IMR-90 (cell line): ENCODE data around the gene KIAA0232. TPM values are rescaled to one million over a fixed set of nuclear protein-coding genes. Genes with fewer than 3 reads are reported as not detected.

Source experiments
- ATAC-seq: fragments of 200-7000 bp; cut with Tn5 transposase; 2 replicates; pipeline ENCODE4 v1.9.1; 2020; ENCODE audit warnings: low read depth, mild to moderate bottlenecking, moderate library complexity
- BruUV-seq: library from RNA; stranded (reverse); fragments of 400-500 nt; replicated peaks from 2 replicates; lab custom pipeline; 2021; lab: Mats Ljungman, UMichigan
- CTCF ChIA-PET: fragments of 300-600 bp; formaldehyde crosslinking; extraction: SDS; loops from one replicate; lab custom pipeline; 2021; ENCODE audit warnings: antibody characterized with exemption; lab: Yijun Ruan, JAX
- POLR2A ChIA-PET: fragments of 300-600 bp; sonication (Branson Sonifier 250); formaldehyde crosslinking; loops from one replicate; lab custom pipeline; 2022; ENCODE audit warnings: antibody characterized with exemption; ENCODE audit not compliant: unreplicated experiment; lab: Charles Lee
- DNase-seq: peaks from one replicate; pipeline ENCODE4 v3.0.0; 2013
- H2AFZ ChIP-seq: replicated peaks from 2 replicates; pipeline ENCODE3; 2013; ENCODE audit warnings: low read length, mild to moderate bottlenecking; ENCODE audit not compliant: poor library complexity
- H2AK5ac ChIP-seq: 2 replicates; pipeline ENCODE4 v1.6.1; 2013; ENCODE audit warnings: low read depth, low read length, inconsistent platforms
- H2AK9ac ChIP-seq: replicated peaks from 2 replicates; pipeline ENCODE3; 2013; ENCODE audit warnings: mild to moderate bottlenecking, low read depth, low read length, moderate library complexity; ENCODE audit not compliant: poor library complexity
- H2BK120ac ChIP-seq: 2 replicates; pipeline ENCODE4 v1.6.1; 2013; ENCODE audit warnings: low read depth, low read length, inconsistent platforms
- H2BK15ac ChIP-seq: 3 replicates; pipeline ENCODE4 v1.6.1; 2013; ENCODE audit warnings: low read depth, low read length, inconsistent platforms
- H2BK20ac ChIP-seq: 2 replicates; pipeline ENCODE4 v1.6.1; 2013; ENCODE audit warnings: low read depth, mild to moderate bottlenecking, inconsistent platforms, low read length, moderate library complexity
- H2BK5ac ChIP-seq: 2 replicates; pipeline ENCODE4 v1.6.1; 2013; ENCODE audit warnings: mild to moderate bottlenecking, low read depth, low read length, inconsistent platforms; ENCODE audit not compliant: poor library complexity, severe bottlenecking
- H3K14ac ChIP-seq: replicated peaks from 2 replicates; pipeline ENCODE4 v1.6.1; 2013; ENCODE audit warnings: low read depth, low read length, inconsistent platforms
- H3K18ac ChIP-seq: 2 replicates; pipeline ENCODE4 v1.6.1; 2013; ENCODE audit warnings: low read depth, low read length, control low read depth
- H3K23ac ChIP-seq: 2 replicates; pipeline ENCODE4 v1.6.1; 2013; ENCODE audit warnings: low read depth, low read length, inconsistent platforms
- H3K27ac ChIP-seq: 2 replicates; pipeline ENCODE4 v1.5.1; 2013; ENCODE audit warnings: mild to moderate bottlenecking, control low read depth, low read length; ENCODE audit not compliant: insufficient read depth
- H3K27me3 ChIP-seq: 2 replicates; pipeline ENCODE4 v1.6.1; 2013; ENCODE audit warnings: low read length; ENCODE audit not compliant: control insufficient read depth, insufficient read depth
- H3K36me3 ChIP-seq: 2 replicates; pipeline ENCODE4 v1.6.1; 2013; ENCODE audit warnings: low read length, mixed read lengths; ENCODE audit not compliant: control insufficient read depth, insufficient read depth
- H3K4ac ChIP-seq: 2 replicates; pipeline ENCODE4 v1.6.1; 2013; ENCODE audit warnings: low read depth, low read length, inconsistent platforms
- H3K4me1 ChIP-seq: 2 replicates; pipeline ENCODE4 v1.6.1; 2013; ENCODE audit warnings: low read length, mixed read lengths; ENCODE audit not compliant: control insufficient read depth, insufficient read depth
- H3K4me2 ChIP-seq: 2 replicates; pipeline ENCODE4 v1.6.1; 2013; ENCODE audit warnings: low read depth, mild to moderate bottlenecking, control low read depth, low read length, moderate library complexity
- H3K4me3 ChIP-seq: 2 replicates; pipeline ENCODE4 v1.5.1; 2013; ENCODE audit warnings: low read depth, mild to moderate bottlenecking, control low read depth, low read length, moderate library complexity; ENCODE audit not compliant: insufficient read depth
- H3K56ac ChIP-seq: 2 replicates; pipeline ENCODE4 v1.6.1; 2013; ENCODE audit warnings: low read length, inconsistent platforms; ENCODE audit not compliant: insufficient read depth; ENCODE audit errors: extremely low read depth
- H3K79me1 ChIP-seq, 2 experiments: 2 replicates each; pipeline ENCODE4 v1.6.1; 2013; ENCODE audit warnings: low read length in 2 of 2, inconsistent platforms in 1 of 2, low read depth in 1 of 2
- H3K9ac ChIP-seq: 2 replicates; pipeline ENCODE4 v1.6.1; 2013; ENCODE audit warnings: low read depth, low read length, control low read depth
- H3K9me1 ChIP-seq: 2 replicates; pipeline ENCODE4 v1.6.1; 2013; ENCODE audit warnings: low read length, inconsistent platforms; ENCODE audit not compliant: insufficient read depth
- H3K9me3 ChIP-seq: 2 replicates; pipeline ENCODE4 v1.6.1; 2013; ENCODE audit warnings: low read length; ENCODE audit not compliant: control insufficient read depth, insufficient read depth
- H4K20me1 ChIP-seq: 2 replicates; pipeline ENCODE4 v1.6.1; 2013; ENCODE audit warnings: low read length, inconsistent platforms; ENCODE audit not compliant: insufficient read depth
- H4K5ac ChIP-seq: 2 replicates; pipeline ENCODE4 v1.6.1; 2013; ENCODE audit warnings: mild to moderate bottlenecking, low read depth, low read length, control low read depth
- H4K8ac ChIP-seq, 2 experiments: 2 replicates each; pipeline ENCODE4 v1.6.1; 2013; ENCODE audit warnings: low read depth in 2 of 2, low read length in 2 of 2, control low read depth in 1 of 2, inconsistent platforms in 1 of 2
- H4K91ac ChIP-seq: 2 replicates; pipeline ENCODE4 v1.6.1; 2013; ENCODE audit warnings: low read depth, low read length, inconsistent platforms; ENCODE audit not compliant: insufficient read depth
- NFE2L2 ChIP-seq: fragments of 150-350 bp; IDR thresholded peaks from 2 replicates; pipeline ENCODE4 v1.6.1; 2016; ENCODE audit warnings: low read depth, mild to moderate bottlenecking, low read length
- POLR2A ChIP-seq: IDR thresholded peaks from 2 replicates; pipeline ENCODE4 v1.6.1; 2012; ENCODE audit warnings: mild to moderate bottlenecking, low read depth, low read length
- RFX5 ChIP-seq: IDR thresholded peaks from 2 replicates; pipeline ENCODE4 v1.8.0; 2012; ENCODE audit warnings: low read depth, mild to moderate bottlenecking, low read length, moderate library complexity
- SMC3 ChIP-seq: fragments of 150-350 bp; IDR thresholded peaks from 2 replicates; pipeline ENCODE4 v1.6.1; 2016; ENCODE audit warnings: low read depth, mild to moderate bottlenecking, antibody characterized with exemption, low read length, moderate library complexity
- whole genome bisulfite sequencing, 2 experiments: methylation state at CpG; one replicate each; pipeline versions ENCODE4 v1.1.5 to v1.1.7; 2013; ENCODE audit warnings: missing lambda C conversion rate in 2 of 2; ENCODE audit not compliant: insufficient read length in 1 of 2; ENCODE audit errors: extremely low coverage in 2 of 2; 5-methylcytosine and 5-hydroxymethylcytosine counted together
- dilution Hi-C: fragments of 300-500 bp; cut with HindIII; formaldehyde crosslinking; loops from one replicate; pipeline ENCODE4 v1.14.3; 2018; ENCODE audit warnings: low sequenced_read_pairs; ENCODE audit not compliant: unreplicated experiment
- in situ Hi-C: fragments of 300-500 bp; cut with MboI; formaldehyde crosslinking; loops from 3 replicates; pipeline ENCODE4 v1.14.3; 2019; ENCODE audit warnings: low sequenced_read_pairs, inconsistent platforms, mixed read lengths
- intact Hi-C: fragments of 100-400 bp; cut with micrococcal nuclease; formaldehyde crosslinking; loops from 2 replicates; pipeline ENCODE4 v1.10.0; 2022
- polyA plus RNA-seq, 3 experiments: library from polyadenylated mRNA; depleted of rRNA; stranded (reverse); fragments of >200 nt; gene quantifications; 2 replicates each; pipeline ENCODE4 v1.2.3, GENCODE V29; 2012; ENCODE audit warnings: low replicate concordance in 1 of 3
- total RNA-seq: library from RNA; depleted of rRNA; stranded (reverse); fragments of >200 nt; gene quantifications from 2 replicates; pipeline ENCODE4 v1.2.3, GENCODE V29; 2012

The KIAA0232 gene
- total and polyA plus RNA-seq, 2 of the 4 experiments (the other 2 are of a cell fraction), result 6.8 to 19.5 TPM

DNA sequence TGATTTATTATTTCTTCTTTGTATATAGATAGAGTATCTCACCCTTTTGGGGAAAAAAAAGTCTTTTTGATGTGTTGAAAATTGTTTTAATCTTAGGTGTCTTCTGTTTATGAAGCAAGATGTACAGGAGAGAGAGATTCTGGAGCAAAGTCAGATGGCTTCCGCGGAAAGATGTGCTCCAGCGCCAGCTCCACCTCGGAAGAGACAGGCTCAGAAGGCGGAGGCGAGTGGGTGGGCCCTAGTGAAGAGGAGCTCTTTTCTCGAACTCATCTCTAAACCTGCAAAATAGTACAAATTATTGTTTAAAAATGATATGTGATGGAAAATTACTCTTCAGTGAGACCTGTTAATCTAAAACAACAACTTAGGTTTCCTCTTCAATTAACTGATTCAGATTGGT is 98.2 kb downstream of the KIAA0232 start:
- H2BK20ac ChIP-seq, result no peak overlapping the region
- H4K5ac ChIP-seq, result no peak overlapping the region
- H4K91ac ChIP-seq, result no peak overlapping the region
- no peak overlapping the region for H3K9ac ChIP-seq
- no peak overlapping the region for H3K27ac ChIP-seq
- no TSS peak for BruUV-seq
- DNase-seq (no peak), ATAC-seq (no peak)
- H3K4ac ChIP-seq, result no peak overlapping the region
- H3K18ac ChIP-seq, result no peak overlapping the region
- no peaks in the 10 kb centered on the region for H3K9me3 ChIP-seq
- H3K4me3 ChIP-seq, result no peak overlapping the region
- H3K14ac ChIP-seq, result no peak overlapping the region
- WGBS, 2 experiments, result no CpG with 5 or more reads among the region's 7 CpGs
- H3K9me1 ChIP-seq, result peaks cover 7% of the 10 kb centered on the region; the same call in 1 of the 2 replicates
- no peaks in the 10 kb centered on the region for H4K20me1 ChIP-seq
- no peaks in the 10 kb centered on the region for H3K27me3 ChIP-seq
- no peak overlapping the region for H3K56ac ChIP-seq
- POLR2A ChIA-PET, result no interaction called here
- no peak overlapping the region for H4K8ac ChIP-seq
- H2BK120ac ChIP-seq, result no peak overlapping the region
- dilution Hi-C loops (no loop called here), in situ Hi-C loops (no loop called here), intact Hi-C loops (no loop called here)
- no peak overlapping the region for H2AK5ac ChIP-seq
- H3K79me1 ChIP-seq, result peaks cover 4 to 13% of the 10 kb centered on the region in 2 experiments; a peak in 3 of 4 replicates
- no peak overlapping the region for H2AFZ ChIP-seq
- peaks cover 43% of the 10 kb centered on the region for H3K36me3 ChIP-seq
- H2AK9ac ChIP-seq, result no peak overlapping the region
- no peak overlapping the region for H2BK15ac ChIP-seq
- CTCF ChIA-PET, result no interaction called here
- no peak overlapping the region for H3K23ac ChIP-seq
- no peak overlapping the region for H3K4me2 ChIP-seq
- H3K4me1 ChIP-seq, result peaks cover 7% of the 10 kb centered on the region
- H2BK5ac ChIP-seq, result no peak overlapping the region
- TF ChIP-seq RFX5, result no peak
- no peak for TF ChIP-seq NFE2L2
- no peak for TF ChIP-seq POLR2A
- no peak for TF ChIP-seq SMC3
